ENCODE data around the gene SPINK9.
A peak's percentile ranks its signal among the peaks of the same experiment; 100 is the strongest.

Gene SPINK9, protein sequence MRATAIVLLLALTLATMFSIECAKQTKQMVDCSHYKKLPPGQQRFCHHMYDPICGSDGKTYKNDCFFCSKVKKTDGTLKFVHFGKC

GRCh38 chr5:148335259-148335658 is at the start of gene SPINK9:
SPINK9 (plus strand) TSS chr5:148335559; CDS start chr5:148335614, 55 bp downstream.
- DNase-seq (ENCODE audit: low spot score) = no peak

DNA sequence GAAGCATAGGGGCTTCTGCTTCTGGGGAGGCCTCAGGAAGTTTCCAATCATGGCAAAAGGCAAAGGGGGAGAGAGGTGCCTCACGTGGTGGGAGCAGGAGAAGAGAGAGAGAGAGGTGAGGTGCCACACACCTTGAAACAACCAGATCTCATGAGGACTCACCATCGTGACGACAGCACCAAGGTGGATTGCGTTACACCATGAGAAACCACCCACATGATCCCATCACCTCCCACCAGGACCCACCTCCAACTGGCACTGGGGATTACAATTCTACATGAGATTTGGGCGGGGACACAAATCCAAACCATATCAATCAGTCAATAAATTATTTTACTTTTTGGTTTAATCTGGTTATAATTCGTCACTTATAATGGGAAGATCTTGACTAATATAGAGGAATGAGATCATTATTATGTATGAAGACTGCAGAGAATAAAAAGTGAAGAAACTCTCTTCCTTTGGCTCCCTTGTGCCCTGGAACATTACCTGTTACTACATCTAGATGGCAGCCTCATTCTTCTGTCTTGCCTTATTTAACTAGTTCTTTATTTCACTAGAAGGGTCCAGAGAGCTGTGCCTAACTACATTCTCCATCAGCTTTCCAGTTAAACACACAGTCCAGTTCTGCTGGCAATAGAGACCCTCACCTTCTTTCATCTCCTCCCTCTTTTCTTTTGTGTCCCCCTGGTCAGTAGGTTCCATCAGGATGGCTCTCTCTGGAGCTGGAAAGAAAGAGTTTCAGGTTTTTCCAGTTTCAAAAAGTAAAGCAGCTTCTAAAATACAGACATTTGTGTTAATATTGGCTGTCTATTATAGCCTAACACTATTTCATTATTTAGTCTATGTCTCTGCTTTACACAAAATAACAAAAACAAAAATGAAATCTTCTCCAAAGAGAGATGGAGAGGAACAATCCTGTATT is 44.8 kb upstream of the SPINK9 start:
- peak; percentile 11 for DNase-seq (ENCODE audit: low spot score)

- no peak for DNase-seq (ENCODE audit: low spot score)
Observed at GRCh38 chr5:148297731-148298130, 37.6 kb upstream of the SPINK9 start.

DNA sequence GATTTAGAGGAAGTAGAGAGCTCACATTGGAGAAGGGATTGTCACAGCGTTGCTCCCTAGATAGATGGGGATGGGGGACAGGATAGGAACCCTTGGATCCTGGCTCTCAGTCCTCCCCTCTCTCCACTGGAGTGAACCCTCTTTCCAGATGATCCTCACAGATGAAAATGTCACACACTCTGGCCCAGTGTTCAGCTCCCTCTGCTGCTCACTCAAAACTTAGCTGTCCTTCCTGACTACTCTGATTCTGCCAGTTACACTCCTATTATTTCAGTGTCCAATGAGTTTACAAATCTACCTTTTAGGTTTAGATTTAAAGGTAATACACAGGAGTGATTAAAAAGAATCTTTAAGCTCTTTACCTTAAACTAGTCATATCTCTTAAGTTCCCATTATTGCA is 28.9 kb upstream of the SPINK9 start:
- no peak for DNase-seq (ENCODE audit: low spot score)

DNA sequence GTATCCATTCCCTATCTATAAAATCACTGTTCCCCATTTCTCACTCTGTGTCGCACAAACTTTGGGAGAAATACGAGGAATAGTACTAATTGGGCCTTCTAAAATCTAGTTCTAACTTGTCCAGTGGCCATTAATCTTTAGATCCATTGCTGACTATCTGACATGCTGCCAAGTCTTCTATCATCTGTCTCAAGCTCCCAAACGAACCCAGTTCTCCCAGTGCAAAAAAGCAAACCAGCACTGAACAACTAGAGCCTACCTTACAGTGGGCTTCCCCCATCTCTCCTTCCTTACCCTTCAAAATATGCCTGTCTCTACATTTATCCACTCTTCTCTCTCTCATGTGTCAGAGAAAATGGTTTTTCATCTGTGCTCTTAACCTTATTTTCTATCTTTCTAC is 26.3 kb upstream of the SPINK9 start:
- DNase-seq (ENCODE audit: low spot score) = no peak

- DNase-seq (ENCODE audit: low spot score) = no peak
Observed at GRCh38 chr5:148309746-148310145, 25.6 kb upstream of the SPINK9 start.

- no peak for DNase-seq (ENCODE audit: low spot score)
Observed at GRCh38 chr5:148311484-148311883, 23.9 kb upstream of the SPINK9 start.

DNA sequence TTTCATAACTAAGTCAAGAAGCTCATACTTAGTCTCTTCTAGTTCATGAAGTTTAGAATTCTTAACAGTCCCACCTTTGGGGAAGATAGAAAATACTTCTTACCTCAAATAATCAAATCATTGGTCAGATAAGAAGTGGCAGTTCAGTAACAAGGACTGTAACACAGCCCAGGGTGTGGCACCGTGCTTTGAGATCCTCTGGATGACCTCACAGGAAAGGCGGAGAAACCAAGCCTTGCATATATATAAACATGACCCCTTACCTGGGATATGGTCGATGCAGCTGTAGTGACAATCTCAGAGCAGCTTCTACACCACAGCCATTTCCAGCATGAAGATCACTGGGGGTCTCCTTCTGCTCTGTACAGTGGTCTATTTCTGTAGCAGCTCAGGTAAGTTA is 23.2 kb upstream of the SPINK9 start, which contains the start of gene SPINK7:
SPINK7 (plus strand) TSS at position 271 of the 400 bp plus-strand sequence; CDS start at position 332, 61 bp downstream.
- DNase-seq (ENCODE audit: low spot score) = no peak

DNA sequence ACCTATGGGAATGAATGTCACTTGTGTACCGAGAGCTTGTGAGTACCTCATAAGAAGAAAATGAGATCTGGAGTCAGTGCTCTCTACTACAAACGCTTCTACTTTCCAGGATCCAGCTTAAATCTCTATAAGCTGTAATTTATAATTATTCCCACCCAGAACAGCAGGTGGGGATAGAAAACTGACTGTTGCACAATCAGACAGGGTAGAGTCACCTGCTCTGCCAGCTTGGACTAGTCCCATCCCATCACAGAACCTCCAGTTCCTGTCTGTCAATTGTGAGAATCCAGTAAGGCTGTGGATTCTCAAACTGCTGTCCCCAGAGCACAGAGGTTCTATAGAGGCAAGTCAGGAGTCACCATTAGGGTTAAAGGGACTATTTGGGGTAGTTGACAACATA is 21.2 kb upstream of the SPINK9 start:
- DNase-seq (ENCODE audit: low spot score) = no peak

DNA sequence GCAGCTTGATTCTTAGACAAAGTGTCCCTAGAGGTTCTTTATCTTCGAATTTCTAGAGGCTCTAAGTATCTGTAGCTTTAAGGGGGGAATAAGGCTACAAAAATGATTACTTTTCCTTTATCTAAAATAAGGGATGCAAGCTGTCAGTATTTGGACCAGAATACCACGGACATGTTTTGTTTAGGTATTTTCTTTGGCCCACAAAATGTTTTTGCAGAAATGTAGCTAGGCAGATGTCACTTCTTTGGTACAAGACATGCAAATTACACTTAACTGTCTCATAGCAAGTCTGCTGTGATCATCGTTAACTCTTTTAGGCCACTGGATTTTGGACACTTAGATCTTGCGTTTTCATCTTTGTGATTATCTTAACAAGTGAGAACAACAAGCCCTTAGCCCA is 20.6 kb upstream of the SPINK9 start:
- DNase-seq (ENCODE audit: low spot score) = no peak

GRCh38 chr5:148320011-148320963 is 15.1 kb upstream of the SPINK9 start:
- peak; percentile 18 for DNase-seq (ENCODE audit: low spot score)

DNA sequence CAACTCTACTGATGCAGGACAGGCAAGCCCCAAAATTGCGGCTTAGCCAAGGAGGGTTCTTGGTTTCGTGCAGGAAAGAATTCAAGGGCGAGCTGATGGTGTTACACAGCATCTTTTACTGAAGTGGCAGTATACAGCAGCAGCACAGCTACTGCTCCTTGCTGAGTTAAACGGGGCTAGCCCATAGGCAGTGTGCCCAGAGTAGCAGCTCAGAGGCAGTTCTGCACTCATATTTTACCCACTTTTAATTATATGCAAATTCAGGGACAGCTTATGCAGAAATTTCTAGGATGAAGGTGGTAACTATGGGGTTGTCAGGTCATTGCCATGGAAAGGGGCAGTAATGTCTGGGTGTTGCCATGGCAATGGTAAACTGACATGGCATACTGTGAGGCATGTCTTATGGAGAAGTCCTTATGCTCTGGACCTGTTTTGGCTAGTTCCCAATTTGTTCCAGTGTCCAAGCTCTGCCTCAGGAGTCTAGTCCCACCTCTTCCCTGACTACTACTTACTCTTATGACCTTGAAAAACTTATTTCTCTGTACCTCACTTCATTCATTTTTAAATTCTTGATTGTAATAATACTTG is 2.0 kb upstream of the SPINK9 start:
- no peak for DNase-seq (ENCODE audit: low spot score)

GRCh38 chr5:148336704-148337435 is 1.5 kb downstream of the SPINK9 start:
- DNase-seq (ENCODE audit: low spot score) = no peak

- DNase-seq (ENCODE audit: low spot score) = no peak
Observed at GRCh38 chr5:148342371-148343045, 7.1 kb downstream of the SPINK9 start.

DNA sequence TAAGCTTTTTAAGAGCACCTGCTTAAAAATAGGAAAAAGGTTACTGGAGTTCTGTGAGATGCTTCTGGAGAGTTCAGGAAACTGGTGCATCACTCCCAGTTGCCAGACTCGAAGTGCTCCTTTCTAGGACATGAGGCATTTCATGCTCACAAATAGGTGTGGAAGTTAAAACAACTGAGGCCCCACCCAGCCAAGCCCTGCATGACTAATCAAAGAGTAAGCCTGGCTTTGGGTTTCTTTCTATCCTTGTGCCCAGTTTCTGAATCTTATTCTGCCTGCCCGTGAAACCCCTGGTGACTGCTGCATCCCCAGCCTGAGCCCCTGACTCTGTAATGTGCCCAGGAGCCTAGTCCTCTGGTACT is 7.7 kb downstream of the SPINK9 start:
- no peak for DNase-seq (ENCODE audit: low spot score)

- DNase-seq (ENCODE audit: low spot score) = no peak
Observed at GRCh38 chr5:148343603-148344487, 8.5 kb downstream of the SPINK9 start.

GRCh38 chr5:148347706-148348105 is 12.3 kb downstream of the SPINK9 start:
- no peak for DNase-seq (ENCODE audit: low spot score)

DNA sequence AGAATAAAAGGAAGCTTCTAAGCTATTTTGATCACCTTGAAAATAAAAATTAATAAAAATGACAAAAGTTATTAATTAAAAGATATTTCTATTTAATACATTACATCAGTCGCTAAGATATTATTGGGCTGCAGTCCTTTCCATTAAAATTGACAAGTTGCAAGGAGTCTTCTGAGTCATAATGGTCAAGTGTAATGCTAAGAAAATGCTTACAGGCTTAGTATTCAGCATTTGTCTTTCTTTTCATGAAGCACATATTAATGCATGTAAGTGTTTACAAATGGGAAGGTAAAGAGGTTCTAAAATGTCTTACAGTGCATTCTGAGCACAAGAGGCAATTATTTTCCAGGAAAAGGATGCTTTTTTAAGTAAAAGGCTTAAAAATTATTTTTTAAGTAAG is 17.3 kb downstream of the SPINK9 start:
- no peak for DNase-seq (ENCODE audit: low spot score)

DNA sequence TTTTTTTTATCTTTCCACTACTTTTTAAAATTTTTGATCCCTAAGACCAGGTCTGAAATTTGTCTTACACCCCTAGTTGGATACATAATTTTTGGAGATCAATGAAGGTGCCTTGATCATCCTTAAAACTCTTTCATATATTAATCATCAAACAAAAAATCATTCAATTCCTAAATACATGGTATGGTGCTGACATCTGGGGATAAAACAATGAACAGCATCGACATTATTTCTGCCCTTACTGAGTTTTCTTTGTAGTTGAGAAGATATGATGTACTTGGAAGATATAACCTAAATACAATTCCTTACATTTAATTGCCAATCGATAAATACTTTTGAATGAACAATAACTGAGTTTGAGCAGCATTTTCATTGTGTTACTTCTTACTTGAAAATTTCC is 18.3 kb downstream of the SPINK9 start:
- DNase-seq (ENCODE audit: low spot score) = no peak

GRCh38 chr5:148364343-148364742 is 29.0 kb downstream of the SPINK9 start:
- no peak for DNase-seq (ENCODE audit: low spot score)

Measured in cerebellar cortex (tissue), 1 donor.